Measurements from ENCODE around the gene CLCNKB. TPM values are rescaled to one million over a fixed set of nuclear protein-coding genes. Genes with fewer than 3 reads are reported as not detected.

The CLCNKB gene
- total and polyA plus RNA-seq, 2 of the 13 experiments (the other 11 are each of a cell fraction or from before 2014, with no cell fraction given), result 0.04 TPM; not detected in 1

GRCh38 chr1:16071614-16072013 lies 28.0 kb downstream of the CLCNKB start:
- TF ChIP-seq SOX13 (IDR thresholded peaks at IDR 0.05), result no peak
- TF ChIP-seq SOX13 (CRISPR knock-in tag; conservative IDR thresholded peaks at IDR 0.05 in 1 of 2, IDR thresholded peaks at IDR 0.05 in 1 of 2), result no peak
- TF ChIP-seq NFYC (CRISPR knock-in tag; IDR thresholded peaks at IDR 0.05), result no peak
- TF ChIP-seq TBX3 (IDR thresholded peaks at IDR 0.05; ENCODE audit: borderline replicate concordance), result no peak
- TF ChIP-seq RXRA (CRISPR knock-in tag; IDR thresholded peaks at IDR 0.05), result no peak
- no peak for TF ChIP-seq ATF2 (CRISPR knock-in tag; IDR thresholded peaks at IDR 0.05)
- no peak for TF ChIP-seq SNAI1 (CRISPR knock-in tag; IDR thresholded peaks at IDR 0.05; ENCODE audit: borderline replicate concordance)
- TF ChIP-seq ZNF558 (CRISPR knock-in tag; IDR thresholded peaks at IDR 0.05; ENCODE audit: borderline replicate concordance), result no peak
- TF ChIP-seq ATAD3A (CRISPR knock-in tag; IDR thresholded peaks at IDR 0.05), result no peak
- TF ChIP-seq ZNF616 (CRISPR knock-in tag; IDR thresholded peaks at IDR 0.05; ENCODE audit: low read depth), result no peak
- TF ChIP-seq HHEX (CRISPR knock-in tag; IDR thresholded peaks at IDR 0.05), result no peak
- no peak for TF ChIP-seq ELF1 (CRISPR knock-in tag; IDR thresholded peaks at IDR 0.05)
- no peak for TF ChIP-seq YEATS4 (CRISPR knock-in tag; IDR thresholded peaks at IDR 0.05; ENCODE audit: borderline replicate concordance)
- no peak for TF ChIP-seq DDIT3 (CRISPR knock-in tag; IDR thresholded peaks at IDR 0.05)
- TF ChIP-seq ZNF784 (CRISPR knock-in tag; IDR thresholded peaks at IDR 0.05; ENCODE audit: borderline replicate concordance), result no peak
- TF ChIP-seq NCOA5 (CRISPR knock-in tag; IDR thresholded peaks at IDR 0.05), result no peak
- no peak for TF ChIP-seq HDAC2 (CRISPR knock-in tag; IDR thresholded peaks at IDR 0.05)
- TF ChIP-seq ZNF850 (CRISPR knock-in tag; conservative IDR thresholded peaks at IDR 0.05), result no peak
- TF ChIP-seq HDAC6 (IDR thresholded peaks at IDR 0.05; ENCODE audit: low read depth, low read length), result no peak
- no peak for TF ChIP-seq PHF8 (CRISPR knock-in tag; IDR thresholded peaks at IDR 0.05)
- no peaks in the 10 kb centered on the region for H4K20me1 ChIP-seq (ENCODE audit: insufficient read depth, low read length)
- ChIA-PET CTCF (ENCODE audit: low intra/inter-chr PET ratio, low total read pairs) (no interaction called here), POLR2A (no interaction called here)
- DNase-seq (ENCODE audit: low spot score) (no peak), FAIRE-seq (no peak), ATAC-seq (no peak)
- peaks cover 3 to 63% of the 10 kb centered on the region in 2 experiments for H3K27me3 ChIP-seq (ENCODE audit: control insufficient read depth in 1 of 2, insufficient read depth in 2 of 2, low read length in 2 of 2)
- WGBS (ENCODE audit: low lambda C conversion rate), result 31% methylated on average over 2 of the region's 6 CpGs
- no peaks in the 10 kb centered on the region for H3K9me3 ChIP-seq (ENCODE audit: low read length)
- in situ Hi-C loops (cut with HindIII; ENCODE audit: extremely low pct_ligation_motif_present, low pct_unique_long_range_greater_than_20kb), result no loop called here
- H3K4me1 ChIP-seq (ENCODE audit: insufficient read depth, low read length), result peaks cover 43% of the 10 kb centered on the region
- H3K27ac ChIP-seq (ENCODE audit: extremely low read length, insufficient read depth, low read length), result no peak overlapping the region
- no peaks in the 10 kb centered on the region for H3K79me2 ChIP-seq (ENCODE audit: insufficient read depth, low read length)
- H2AFZ ChIP-seq (ENCODE audit: low read length), result no peak overlapping the region
- no TSS peak for BruUV-seq (replicated peaks)
- intact Hi-C loops (cut with micrococcal nuclease; ENCODE audit: unreplicated experiment), result loop anchor here (10.0 kb wide), 1 partner anchor 73 kb away; no protein-coding TSS in a partner anchor
- H3K4me2 ChIP-seq (ENCODE audit: low read depth, low read length), result no peak overlapping the region
- no peak overlapping the region for H3K4me3 ChIP-seq (replicated peaks in 1 of 3; ENCODE audit: insufficient read depth in 1 of 3, low read depth in 2 of 3, low read length in 3 of 3)
- H3K9ac ChIP-seq (ENCODE audit: insufficient read depth, low read depth, low read length), result no peak overlapping the region
- H3K36me3 ChIP-seq (replicated peaks in 1 of 2; ENCODE audit: control insufficient read depth in 1 of 2, insufficient read depth in 2 of 2, low read length in 2 of 2), result no peaks in the 10 kb centered on the region

Data from HepG2 (cell line).